HS-27A (cell line): ENCODE data around the gene ZSWIM6.
"Not testable (repeated sequence)": the region's sequence is repeated elsewhere in the genome, so short reads cannot be mapped to it uniquely, and the experiment has no call there.

Source experiments
- DNase-seq: peaks from one replicate; pipeline ENCODE4 v3.0.0-alpha.2; 2012; ENCODE audit warnings: low read depth, missing footprints

Gene ZSWIM6

DNA sequence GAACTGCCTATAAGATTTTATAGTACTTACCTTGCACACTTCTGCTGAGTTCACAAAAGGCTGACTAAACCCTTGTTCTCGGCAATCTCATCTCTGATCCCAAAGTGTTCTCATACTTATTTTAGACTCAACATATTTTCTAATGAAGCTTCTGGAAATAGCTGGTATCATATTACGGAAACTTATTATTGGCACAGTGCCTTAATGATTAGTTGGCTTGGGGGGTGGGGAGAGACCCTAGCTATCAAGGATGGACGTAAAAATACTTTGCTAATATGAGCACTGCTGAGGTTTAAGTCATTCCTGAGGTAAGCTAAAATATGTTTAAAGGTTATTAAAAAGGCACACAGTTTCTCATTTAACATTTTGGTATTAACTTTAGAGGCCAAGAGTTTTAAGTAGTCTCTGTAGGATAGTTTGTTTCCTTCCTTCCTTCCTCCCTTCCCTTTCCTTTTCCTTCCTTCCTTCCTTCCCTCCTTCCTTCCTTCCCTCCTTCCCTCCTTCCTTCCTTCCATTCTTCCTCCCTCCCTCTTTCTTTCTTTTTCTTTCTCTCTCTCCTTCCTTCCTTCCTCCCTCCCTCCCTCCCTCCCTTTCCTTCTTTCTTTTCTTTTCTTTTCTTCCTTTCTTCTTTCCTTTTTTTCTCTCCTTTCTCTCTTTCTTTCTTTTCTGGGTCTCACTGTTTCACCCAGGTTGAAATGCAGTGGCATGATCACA, 31.5 kb downstream of the ZSWIM6 start:
- DNase-seq = no peak

DNA sequence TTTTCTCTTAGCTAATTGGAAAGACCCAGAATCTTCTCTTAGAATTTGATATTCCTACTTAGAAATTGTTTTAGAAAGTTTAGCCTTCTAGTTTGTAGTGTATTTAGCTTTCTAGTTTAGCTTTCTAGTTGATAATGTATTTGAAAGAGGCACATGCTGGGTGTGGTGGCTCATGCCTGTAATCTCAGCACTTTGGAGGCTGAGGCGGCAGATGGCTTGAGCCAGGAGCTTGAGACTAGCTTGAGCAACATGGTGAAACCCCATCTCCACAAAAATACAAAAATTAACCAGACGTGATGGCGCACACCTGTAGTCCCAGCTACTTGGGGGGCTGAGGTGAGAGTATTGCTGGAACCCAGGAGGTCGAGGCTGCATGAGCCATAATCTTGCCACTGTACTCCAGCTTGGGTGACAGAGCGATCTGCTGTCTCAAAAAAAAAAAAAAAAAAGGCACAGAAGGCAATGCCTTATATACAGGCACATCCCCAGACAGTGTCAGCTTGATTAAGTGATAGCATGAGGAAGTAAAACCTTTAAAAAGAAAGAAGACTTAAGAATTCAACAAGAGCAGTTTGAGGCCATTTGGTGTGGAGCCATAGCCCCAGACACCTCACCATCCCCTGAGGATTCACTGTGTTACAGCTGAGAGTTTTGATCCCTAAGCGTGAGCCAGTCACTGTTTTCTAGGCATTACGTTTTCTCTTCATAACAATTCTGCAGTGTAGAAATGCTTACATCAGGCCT, 34.6 kb downstream of the ZSWIM6 start:
- DNase-seq = no peak

DNA sequence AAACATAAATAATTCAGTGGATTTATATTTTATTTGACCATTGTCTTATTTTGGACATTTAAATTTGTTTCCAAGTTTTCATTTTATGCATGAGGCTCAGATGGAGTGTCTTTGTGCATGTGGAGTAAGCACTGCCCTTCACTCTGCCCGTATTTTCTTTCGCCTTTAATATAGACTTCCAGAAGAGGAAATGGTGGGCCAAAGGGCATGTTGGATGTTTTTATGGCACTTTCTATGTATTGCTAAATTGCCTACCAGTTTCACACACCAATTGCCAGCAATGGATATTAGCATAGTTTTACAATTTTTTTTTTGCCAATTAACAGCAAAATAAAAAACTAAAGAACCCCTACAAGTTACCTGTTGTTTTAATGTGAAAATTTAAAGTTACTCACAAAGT, 38.4 kb downstream of the ZSWIM6 start:
- DNase-seq = no peak

DNA sequence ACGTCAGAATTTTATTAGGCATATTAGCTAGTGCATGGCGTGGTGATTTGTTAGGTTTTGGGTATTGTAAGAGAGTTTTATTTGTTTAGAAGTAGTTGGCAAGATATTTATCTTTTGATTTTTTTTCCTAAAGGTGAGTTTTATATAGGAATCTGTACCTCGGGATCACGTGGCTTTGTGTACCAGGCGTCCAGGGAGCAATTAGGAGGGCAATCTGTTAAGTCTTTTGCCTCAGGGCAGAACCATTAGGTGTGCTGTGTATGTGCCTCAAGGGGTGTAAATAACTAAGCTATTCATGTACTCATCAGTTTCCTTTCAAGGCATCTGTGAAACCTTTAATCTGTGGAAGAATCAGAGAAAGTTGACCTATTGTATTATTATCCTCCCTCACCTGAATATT, 39.4 kb downstream of the ZSWIM6 start:
- no peak for DNase-seq

DNA sequence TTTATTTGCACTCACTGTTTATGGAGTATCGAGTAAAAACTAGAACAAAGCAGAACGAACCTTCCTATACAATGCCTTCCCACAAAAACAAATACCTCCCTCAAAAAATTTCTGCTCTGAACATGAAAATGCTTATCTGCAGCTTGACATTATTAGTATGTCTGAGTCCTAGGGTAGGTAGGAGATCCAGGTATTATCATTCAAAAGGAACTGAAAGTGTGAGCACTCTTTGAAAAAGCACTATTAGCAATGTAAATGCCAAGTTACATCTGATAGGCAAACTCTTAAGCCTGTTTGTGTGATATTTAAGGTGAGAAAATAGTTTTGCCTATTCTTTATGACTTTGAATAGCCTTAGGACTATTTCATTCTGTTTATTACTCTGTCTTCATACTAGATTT, 47.6 kb downstream of the ZSWIM6 start:
- DNase-seq = no peak

DNA sequence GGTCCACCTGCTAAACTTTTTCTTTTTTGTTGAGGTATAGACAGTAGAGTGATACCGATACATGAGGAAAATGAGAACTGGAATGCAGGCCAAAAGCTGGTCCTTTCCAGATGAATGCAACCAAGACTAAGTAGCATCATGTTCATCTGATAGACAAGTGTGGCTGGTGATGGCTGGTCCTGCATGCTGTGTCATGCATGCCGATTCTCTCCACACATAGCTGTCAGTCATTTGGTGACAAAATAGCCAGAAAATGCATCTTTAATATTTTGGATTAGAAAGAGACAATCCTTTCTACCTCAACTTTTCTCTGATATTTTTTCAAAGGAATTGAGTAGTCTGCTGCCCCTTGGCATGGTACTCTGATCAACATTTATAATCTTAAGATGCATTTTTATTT, 49.9 kb downstream of the ZSWIM6 start:
- no peak for DNase-seq

DNA sequence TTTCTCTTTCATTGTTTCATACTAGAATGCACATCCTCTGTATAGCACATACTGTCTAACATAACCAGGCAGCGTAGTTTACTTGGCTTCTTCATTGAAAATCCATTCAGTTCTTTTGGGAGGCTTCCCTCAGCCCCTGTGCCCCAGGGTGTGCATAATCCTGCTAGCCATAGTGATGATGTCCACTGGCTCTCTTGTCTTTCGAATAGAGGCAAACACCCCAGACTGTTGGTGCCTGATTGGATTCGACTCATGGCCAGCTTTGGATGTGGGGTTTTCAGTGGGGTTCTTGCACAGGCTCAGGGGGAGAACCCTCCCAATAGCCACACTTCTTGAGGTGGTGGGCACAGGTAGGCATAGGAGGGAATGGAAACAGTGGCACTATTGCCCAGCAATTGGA, 53.6 kb downstream of the ZSWIM6 start:
- DNase-seq = no peak

DNA sequence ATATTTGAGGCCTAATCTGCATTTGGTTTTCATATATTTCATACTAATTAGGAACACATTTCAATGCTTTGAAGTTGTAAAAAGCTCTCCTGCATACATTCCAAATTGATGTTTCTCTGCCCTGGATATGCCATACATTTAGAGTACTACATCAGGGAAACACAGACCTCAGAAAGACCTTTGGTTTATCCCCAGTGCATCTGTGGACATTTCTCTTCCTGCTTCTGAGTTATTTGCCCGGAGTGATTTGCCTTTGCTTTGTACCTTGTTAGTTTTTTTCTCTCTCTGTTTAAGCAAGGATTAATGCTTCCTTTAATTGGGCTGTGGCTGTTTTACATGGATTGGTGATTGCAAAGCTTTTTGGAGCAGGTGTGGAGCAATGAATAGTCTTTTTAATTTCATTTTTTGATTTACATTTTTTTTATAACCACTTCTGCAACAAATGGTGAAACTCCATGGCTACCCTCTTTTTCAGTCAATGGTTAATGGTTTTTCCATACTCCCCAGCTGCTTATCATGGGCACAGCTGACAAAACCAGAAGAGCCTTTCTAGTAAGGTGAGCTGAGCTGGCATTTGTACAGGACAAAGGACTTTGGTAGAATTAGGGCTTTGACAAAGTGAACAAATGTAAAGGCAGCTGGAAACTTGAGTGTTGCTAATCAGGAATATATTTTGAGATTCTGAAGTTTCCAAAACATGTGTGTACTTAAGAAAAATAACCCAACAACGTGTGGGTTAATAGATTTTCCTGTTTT, 54.2 kb downstream of the ZSWIM6 start:
- DNase-seq = no peak

DNA sequence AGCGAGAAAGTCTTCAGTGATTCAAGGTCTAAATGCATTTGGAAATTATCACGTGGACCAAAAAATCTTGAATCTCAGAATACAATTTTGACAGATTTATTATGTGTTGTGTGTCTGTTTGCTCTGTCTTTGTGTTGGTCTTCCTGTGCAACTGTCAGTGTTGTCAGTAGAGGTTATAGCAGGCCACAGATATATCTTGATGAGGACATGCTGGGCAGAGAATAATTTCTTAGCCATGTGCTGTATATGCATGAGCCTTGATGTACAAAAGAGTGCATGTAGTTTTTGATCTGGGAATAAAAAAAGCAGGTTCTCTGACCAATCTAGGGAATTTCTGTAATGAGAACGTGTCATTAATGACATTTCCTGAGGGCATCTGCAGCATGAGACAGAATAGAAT, 57.6 kb downstream of the ZSWIM6 start:
- DNase-seq = no peak

DNA sequence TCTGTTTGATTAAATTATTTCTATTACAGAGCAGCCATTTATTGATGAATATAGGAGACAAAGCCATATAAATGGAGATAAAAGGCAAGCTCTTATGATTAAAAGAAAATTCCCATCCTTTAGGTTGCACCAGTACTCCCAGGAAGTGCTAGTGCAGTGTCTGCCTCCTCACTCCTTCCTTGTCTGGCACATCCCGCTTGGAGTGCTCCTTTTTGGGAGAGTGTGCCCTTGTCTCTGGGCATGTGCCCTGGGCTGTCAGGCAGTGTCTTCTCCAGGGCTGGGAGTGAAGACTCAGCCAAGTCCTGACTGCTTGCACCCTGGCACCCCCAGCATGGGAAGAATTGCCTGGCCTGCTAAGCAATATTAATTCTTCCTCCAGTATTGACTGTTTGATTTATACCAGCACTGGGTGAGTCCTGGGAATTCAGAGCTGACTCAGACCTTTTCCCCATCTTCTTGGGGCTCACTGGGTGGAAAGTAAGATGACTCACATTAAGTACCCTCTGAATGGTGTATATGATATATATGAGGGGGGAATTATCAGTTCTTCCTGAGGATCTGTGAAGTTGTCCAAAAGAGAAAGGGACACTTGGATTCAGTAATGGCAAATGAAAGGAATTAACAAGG, 62.1 kb downstream of the ZSWIM6 start:
- no peak for DNase-seq

DNA sequence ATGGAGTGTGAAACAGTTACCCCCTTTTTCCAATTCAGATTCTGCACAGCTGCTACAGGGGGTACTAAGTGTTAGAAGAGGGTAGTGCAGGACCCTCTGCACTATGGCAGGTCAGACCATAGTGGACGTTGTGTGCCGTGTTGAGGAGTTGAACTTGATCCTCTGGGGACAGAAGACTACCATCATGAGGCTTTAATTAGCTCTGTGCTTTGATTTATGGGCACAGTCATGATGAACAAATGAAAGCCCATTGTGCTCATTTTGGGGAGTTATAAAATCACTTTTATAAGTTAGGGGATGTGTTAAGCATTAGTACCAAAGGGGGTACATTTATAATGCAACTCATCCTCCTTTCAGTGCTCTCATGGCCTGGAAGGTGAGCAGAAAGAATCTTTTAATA, 62.7 kb downstream of the ZSWIM6 start:
- DNase-seq = no peak

DNA sequence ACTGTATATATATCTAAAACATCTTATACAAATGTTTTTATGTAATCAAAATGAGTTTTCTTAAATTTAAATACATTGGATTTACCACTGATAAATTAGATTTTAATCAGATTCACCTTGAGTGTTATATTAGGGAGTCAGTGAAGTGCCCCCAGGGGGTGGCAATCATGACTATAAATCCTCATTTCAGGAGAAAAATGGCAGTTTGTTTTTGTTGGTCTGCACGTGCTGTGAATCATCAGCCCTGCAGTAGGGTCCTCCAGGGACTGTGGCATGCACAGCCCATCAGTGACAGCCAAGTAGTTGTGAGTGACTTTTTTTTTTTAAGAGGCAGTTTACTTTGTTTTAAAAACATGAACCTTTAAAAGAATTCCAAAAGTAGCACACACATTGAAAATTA, 65.2 kb downstream of the ZSWIM6 start:
- no peak for DNase-seq

DNA sequence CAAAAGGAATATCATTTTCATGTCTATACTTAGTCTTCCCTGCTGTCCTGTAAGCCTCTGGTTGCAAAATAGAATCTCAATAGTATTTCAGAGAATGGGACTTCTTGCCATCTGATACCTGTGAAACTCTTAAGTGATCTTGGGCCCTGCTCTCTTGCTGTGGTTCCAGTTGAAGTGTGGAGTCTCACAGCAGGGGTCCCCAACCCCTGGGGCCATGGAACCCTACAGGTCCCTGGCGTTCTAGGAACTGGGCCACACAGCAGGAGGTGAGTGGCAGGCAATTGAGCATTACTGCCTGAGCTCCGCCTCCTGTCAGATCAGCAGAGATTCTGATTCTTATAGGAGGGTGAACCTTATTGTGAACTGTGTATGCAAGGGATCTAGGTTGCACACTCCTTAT, 65.9 kb downstream of the ZSWIM6 start:
- no peak for DNase-seq

DNA sequence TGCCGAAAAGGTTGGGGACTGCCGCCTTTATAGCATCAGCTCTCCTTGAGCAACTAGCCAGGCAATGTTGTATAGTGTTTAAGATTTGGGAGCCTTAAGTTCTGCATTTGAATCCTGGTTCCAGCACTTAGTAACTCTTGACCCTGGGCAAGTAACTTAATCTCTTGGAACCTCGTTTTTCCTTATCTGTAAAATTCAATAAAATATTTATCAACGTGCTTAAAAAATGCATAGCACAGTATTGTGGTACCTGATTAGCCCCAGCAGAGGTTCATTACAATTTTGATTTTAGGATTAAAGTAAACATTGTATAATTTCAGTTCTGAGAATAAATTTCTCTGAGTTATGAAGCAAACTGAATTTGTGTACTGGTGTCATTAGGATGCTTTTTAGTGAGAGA, 66.4 kb downstream of the ZSWIM6 start:
- no peak for DNase-seq

DNA sequence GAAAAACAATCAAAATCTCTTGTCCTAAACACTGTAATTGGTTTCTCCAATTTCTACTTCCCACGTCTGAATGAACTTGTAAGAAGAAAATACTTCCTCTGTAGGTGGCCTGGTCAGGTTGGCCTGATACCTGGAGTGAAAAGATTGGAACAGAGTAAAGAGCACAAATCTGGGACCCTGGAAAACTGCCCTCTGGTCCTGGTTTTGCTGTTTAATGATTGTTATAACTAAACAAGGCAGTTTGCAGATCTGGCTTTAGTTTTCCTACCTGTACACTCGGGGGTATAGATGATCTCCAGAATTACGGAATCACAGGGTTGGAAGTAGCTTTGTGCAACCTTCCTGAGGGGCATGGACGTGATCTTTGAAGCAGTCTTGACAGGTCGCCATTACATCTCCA, 67.6 kb downstream of the ZSWIM6 start:
- DNase-seq = no peak

DNA sequence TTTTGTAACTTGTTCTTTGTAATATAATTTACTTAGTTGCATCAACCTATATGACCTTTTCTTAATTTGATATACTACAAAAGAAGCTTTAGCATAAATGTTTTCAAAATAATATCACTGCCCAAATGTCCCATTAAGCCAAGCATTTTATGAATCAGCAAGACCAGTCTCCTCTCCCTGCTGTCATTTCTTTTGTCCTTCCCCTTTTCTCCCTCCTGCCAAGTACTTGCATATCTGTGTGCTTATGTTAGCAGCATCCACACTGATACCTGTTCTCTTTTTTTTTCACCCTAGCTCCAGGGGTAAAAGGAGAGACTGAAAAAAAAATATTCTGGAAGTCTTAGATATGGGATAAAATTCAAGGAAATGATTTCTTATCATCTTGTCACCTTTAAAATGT, 69.7 kb downstream of the ZSWIM6 start:
- DNase-seq = no peak

DNA sequence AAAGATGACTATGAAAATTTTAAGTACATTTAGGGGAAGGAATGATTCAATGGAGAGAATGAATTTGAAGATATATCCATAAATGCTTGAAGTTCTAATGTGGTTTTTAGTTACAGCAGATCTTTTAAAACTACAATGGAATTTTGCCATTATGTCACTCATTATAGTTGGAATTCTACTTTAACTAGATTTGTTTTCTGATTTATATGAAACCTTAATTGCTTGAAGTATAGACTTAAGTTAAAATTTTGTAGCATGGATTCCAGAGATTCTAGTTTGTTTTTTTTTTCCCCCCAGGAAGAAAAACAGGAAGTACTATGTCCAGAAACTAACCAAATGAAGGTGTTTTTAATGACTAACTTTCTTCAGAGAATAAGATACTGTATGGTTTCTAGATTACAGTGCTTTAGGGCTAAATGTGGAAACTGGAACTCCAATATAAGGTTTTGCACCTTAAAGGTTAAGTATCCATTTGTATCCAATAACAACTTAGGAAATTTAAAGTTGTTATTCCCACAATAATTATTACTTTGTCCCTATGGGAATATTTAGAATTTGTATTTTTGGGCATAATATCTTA, 70.3 kb downstream of the ZSWIM6 start:
- no peak for DNase-seq

DNA sequence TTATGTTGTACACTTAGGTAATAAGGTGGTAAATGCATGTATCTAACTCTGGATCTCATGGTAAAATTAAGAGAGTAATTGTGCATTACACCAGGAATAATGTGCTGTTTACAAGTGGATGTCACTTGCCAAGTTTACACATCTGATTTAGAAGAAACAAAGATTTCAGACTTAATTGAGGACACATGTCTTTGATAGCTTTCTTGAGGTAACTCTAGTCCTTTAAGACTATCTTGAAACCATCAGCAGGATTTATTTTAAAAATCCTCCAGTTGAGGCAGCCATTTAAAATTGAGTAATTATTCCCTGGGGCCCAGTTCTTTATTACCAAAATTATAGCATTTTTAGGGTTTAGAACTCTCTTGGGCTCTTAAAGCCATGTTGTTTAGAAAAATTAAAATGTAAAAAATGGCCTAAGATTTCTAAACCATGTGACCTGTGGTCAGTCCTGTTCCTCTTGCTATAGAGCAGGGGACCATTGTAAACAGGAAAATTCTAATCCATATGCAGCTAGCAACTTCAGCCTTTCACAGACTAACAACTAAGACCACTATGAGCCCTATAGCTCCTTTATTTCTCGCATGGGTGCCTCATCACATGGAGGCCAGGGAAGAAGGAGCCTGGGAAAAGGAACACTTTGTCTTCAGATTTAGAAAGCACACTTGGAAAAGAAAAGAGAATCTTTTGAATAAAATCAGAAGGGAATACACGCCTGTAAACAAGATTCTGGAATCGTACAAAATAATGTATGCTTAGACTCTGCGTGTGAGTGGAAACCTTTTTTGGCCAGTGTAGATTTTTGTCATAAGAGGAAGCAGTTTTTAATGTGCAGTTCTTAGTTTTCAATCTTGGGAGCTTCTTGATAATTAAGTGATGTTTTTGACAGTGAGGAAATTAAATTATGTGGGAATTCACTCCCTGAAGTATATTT, 71.2 kb downstream of the ZSWIM6 start:
- no peak for DNase-seq

DNA sequence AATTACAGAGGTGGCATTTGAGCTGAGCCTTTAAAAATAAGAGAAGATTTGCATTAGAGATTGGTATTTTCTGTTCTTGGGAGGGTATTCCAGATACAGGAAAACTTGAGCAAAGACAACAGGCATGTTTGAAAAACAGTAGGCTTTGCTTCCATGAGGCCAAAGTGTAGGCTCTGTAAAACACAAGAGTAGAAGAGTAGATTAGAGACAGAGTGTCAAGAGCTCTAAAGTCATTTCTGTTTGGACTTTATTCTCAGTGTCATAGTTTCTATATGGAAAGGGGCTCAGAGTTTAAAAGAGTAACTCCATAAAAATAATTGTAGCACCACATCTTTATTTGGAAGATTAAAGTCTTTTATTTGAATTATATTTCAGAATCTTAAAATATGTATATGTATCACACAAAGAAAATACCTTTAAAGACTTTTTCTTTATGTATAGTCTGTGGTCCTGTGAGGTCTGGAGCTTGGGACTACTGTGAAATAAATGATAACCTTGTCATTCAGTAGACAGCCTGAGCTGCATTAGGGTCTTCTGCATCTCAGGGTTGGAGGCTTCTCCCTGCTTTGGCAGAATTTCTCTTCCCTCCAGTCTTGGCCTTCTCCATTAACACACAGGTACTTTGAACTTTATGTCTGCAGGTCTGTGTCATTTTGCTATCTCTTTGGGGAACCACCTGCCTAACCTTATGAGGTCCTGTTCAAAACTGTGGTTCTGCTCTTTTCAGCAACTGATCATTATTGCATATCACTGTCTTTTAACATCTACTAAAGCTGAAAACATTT, 73.6 kb downstream of the ZSWIM6 start:
- DNase-seq = no peak

DNA sequence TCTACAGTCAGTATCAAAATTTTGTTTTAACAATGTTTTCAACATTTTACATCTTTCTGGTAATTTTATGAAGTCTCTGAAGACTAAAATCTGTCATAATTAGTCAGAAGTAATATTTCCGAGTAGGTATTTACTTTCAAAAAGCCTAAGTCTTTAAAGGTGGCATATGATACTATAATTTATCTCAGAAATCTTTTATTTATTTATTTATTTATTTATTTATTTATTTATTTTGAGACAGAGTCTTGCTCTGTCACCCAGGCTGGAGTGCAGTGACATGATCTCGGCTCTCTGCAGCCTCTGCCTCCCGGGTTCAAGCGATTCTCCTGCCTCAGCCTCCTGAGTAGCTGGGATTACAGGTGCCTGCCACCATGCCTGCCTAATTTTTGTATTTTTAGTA, 74.4 kb downstream of the ZSWIM6 start:
- DNase-seq = not testable (repeated sequence)
